HepG2 (cell line): ENCODE results near the gene S100A10.

Experiments used
- ARHGAP35 ChIP-seq: sonication (generic); formaldehyde crosslinking; IDR thresholded peaks from 2 replicates; pipeline ENCODE4 v1.9.0; 2022; ENCODE audit warnings: mild to moderate bottlenecking, inconsistent platforms, moderate library complexity, missing genetic modification reagents, borderline replicate concordance
- JUNB ChIP-seq: sonication (generic); formaldehyde crosslinking; IDR thresholded peaks from 2 replicates; pipeline ENCODE4 v1.8.0; 2022; ENCODE audit warnings: missing genetic modification reagents, mild to moderate bottlenecking, borderline replicate concordance
- KLF9 ChIP-seq: IDR thresholded peaks from 2 replicates; pipeline ENCODE4 v1.6.1; 2016; ENCODE audit warnings: low read depth
- MXI1 ChIP-seq: IDR thresholded peaks from 3 replicates; pipeline ENCODE4 v1.6.1; 2012; ENCODE audit warnings: low read depth, low read length, inconsistent platforms, borderline replicate concordance
- ONECUT2 ChIP-seq: sonication (generic); formaldehyde crosslinking; IDR thresholded peaks from 2 replicates; pipeline ENCODE4 v1.4.0; 2020; ENCODE audit warnings: missing genetic modification reagents
- PHF8 ChIP-seq: sonication (generic); formaldehyde crosslinking; IDR thresholded peaks from 2 replicates; pipeline ENCODE4 v1.5.0; 2020; ENCODE audit warnings: missing genetic modification reagents
- PLRG1 ChIP-seq: fragments of 450-650 bp; conservative IDR thresholded peaks from 2 replicates; pipeline ENCODE4 v1.6.1; 2016
- SMAD1 ChIP-seq: sonication (generic); formaldehyde crosslinking; IDR thresholded peaks from 2 replicates; pipeline ENCODE4 v1.4.0; 2020; ENCODE audit warnings: missing genetic modification reagents, low read depth, mild to moderate bottlenecking, borderline replicate concordance
- ZFP36L2 ChIP-seq: sonication (generic); formaldehyde crosslinking; IDR thresholded peaks from 2 replicates; pipeline ENCODE4 v1.4.0; 2020; ENCODE audit warnings: missing genetic modification reagents
- TF ChIP-seq, protein P1 (sequence below): sonication (generic); formaldehyde crosslinking; IDR thresholded peaks from 2 replicates; pipeline ENCODE4 v1.4.0; 2020; ENCODE audit warnings: missing genetic modification reagents
- TF ChIP-seq, protein P2 (sequence below): sonication (generic); formaldehyde crosslinking; IDR thresholded peaks from 2 replicates; pipeline ENCODE4 v1.5.0; 2020; ENCODE audit warnings: mild to moderate bottlenecking, missing genetic modification reagents, moderate library complexity
- TF ChIP-seq, protein P3 (sequence below): IDR thresholded peaks from 2 replicates; pipeline ENCODE4 v1.6.1; 2016; ENCODE audit warnings: missing compliant biosample characterization, missing genetic modification reagents, borderline replicate concordance

DNA sequence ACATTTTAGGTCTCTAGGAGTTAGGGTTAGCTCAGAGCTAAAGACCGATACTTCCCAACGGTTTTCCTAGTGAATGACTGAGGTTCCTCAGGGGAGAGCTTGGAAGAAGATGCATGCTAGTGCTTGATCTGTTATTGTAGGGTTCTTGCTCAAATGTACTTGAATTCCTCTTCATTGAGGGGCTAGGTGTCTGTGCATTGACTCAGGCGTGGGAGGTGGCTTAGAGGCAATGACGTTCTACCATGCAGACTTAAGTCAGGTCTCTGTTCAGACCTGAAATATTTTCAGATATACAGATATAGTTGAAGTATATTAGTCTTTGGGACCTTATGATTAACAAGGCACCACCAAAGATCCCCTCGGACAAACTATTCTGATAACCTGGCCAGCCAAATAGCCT, 23.5 kb downstream of the S100A10 start:
- TF ChIP-seq MXI1 = no peak
- no peak for TF ChIP-seq PLRG1
- TF ChIP-seq, protein P1, sequence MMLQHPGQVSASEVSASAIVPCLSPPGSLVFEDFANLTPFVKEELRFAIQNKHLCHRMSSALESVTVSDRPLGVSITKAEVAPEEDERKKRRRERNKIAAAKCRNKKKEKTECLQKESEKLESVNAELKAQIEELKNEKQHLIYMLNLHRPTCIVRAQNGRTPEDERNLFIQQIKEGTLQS = no peak
- TF ChIP-seq, protein P2, sequence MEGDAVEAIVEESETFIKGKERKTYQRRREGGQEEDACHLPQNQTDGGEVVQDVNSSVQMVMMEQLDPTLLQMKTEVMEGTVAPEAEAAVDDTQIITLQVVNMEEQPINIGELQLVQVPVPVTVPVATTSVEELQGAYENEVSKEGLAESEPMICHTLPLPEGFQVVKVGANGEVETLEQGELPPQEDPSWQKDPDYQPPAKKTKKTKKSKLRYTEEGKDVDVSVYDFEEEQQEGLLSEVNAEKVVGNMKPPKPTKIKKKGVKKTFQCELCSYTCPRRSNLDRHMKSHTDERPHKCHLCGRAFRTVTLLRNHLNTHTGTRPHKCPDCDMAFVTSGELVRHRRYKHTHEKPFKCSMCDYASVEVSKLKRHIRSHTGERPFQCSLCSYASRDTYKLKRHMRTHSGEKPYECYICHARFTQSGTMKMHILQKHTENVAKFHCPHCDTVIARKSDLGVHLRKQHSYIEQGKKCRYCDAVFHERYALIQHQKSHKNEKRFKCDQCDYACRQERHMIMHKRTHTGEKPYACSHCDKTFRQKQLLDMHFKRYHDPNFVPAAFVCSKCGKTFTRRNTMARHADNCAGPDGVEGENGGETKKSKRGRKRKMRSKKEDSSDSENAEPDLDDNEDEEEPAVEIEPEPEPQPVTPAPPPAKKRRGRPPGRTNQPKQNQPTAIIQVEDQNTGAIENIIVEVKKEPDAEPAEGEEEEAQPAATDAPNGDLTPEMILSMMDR = no peak
- TF ChIP-seq JUNB (CRISPR knock-in tag) = no peak
- TF ChIP-seq, protein P3, sequence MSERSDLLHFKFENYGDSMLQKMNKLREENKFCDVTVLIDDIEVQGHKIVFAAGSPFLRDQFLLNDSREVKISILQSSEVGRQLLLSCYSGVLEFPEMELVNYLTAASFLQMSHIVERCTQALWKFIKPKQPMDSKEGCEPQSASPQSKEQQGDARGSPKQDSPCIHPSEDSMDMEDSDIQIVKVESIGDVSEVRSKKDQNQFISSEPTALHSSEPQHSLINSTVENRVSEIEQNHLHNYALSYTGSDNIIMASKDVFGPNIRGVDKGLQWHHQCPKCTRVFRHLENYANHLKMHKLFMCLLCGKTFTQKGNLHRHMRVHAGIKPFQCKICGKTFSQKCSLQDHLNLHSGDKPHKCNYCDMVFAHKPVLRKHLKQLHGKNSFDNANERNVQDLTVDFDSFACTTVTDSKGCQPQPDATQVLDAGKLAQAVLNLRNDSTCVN (CRISPR knock-in tag) = no peak
- no peak for TF ChIP-seq ARHGAP35 (CRISPR knock-in tag)
- no peak for TF ChIP-seq SMAD1
- no peak for TF ChIP-seq KLF9
- no peak for TF ChIP-seq PHF8 (CRISPR knock-in tag)
- no peak for TF ChIP-seq ZFP36L2
- TF ChIP-seq ONECUT2 (CRISPR knock-in tag) = no peak
